Ovary (tissue), 9 donors: Measurements from ENCODE around the gene PHF21A. TPM values are rescaled to one million over a fixed set of nuclear protein-coding genes. Genes with fewer than 3 reads are reported as not detected.

Experiments used
- DNase-seq, 5 donors: peaks; one replicate each; pipeline ENCODE4 v3.0.0-alpha.2; 2019 to 2020
- H3K27ac ChIP-seq, 2 donors: fragments of 200-600 bp; one replicate each; pipeline versions ENCODE4 v1.5.1 to v1.8.0; 2019 to 2022
- H3K27me3 ChIP-seq: fragments of 200-600 bp; one replicate; pipeline ENCODE4 v1.8.0; 2022
- H3K36me3 ChIP-seq: fragments of 200-600 bp; sonication (generic); one replicate; pipeline ENCODE4 v1.5.1; 2019
- H3K4me1 ChIP-seq: one replicate; pipeline ENCODE4 v1.8.1; 2013; ENCODE audit warnings: mild to moderate bottlenecking, moderate library complexity; ENCODE audit not compliant: insufficient read depth
- H3K4me3 ChIP-seq: fragments of 200-600 bp; sonication (generic); one replicate; pipeline ENCODE4 v1.5.1; 2017
- H3K9me3 ChIP-seq, 2 donors: fragments of 200-600 bp in 1 of 2; sonication (generic) in 1 of 2; one replicate each; pipeline versions ENCODE4 v1.5.1 to v1.8.1; 2013 to 2019; ENCODE audit warnings: mild to moderate bottlenecking in 1 of 2, moderate library complexity in 1 of 2
- EP300 ChIP-seq: sonication (generic); formaldehyde crosslinking; IDR thresholded peaks from one replicate; pipeline ENCODE4 v1.6.1; 2017; ENCODE audit warnings: antibody characterized with exemption
- POLR2A ChIP-seq: fragments of 450-650 bp; IDR thresholded peaks from one replicate; pipeline ENCODE4 v1.6.1; 2017; ENCODE audit warnings: antibody characterized with exemption, mild to moderate bottlenecking, moderate library complexity
- WGBS, 3 donors: extraction: QIAGEN DNeasy Blood & Tissue Kit in 1 of 3; methylation state at CpG; one replicate each; pipeline versions ENCODE4 v1.1.5 to v1.1.7; 2013 to 2017; 5-methylcytosine and 5-hydroxymethylcytosine counted together
- intact Hi-C, 4 donors: fragments of 100-400 bp; cut with DNase I; formaldehyde crosslinking; loops; one replicate each; pipeline versions ENCODE4 v1.11.0 to v1.15.1; 2022 to 2023
- polyA plus RNA-seq, 2 donors: library from polyadenylated mRNA; stranded (reverse); fragments of 200-250 nt in 1 of 2; fragments of 350-450 nt in 1 of 2; fragmentation: Illumina TruSeq in 1 of 2; extraction: RNeasy Lipid Tissue Mini Kit (QIAGEN cat#74804) in 1 of 2; gene quantifications; one replicate each; pipeline ENCODE4 v1.2.3, GENCODE V29; 2013 to 2014
- total RNA-seq, 7 donors: library from RNA; depleted of rRNA in 2 of 7; stranded (reverse); fragments of >200 nt in 2 of 7; fragmentation: NEBNext Ultra II Directional in 3 of 7; extraction: Animal tissue kit (Norgen Biotek cat#: 25700) in 3 of 7; gene quantifications; one replicate each; pipeline versions ENCODE4 v1.1.0 to v1.2.4, GENCODE V29; 2016 to 2023
- TF ChIP-seq, protein P1 (sequence below), 3 donors: fragments of 450-650 bp in 2 of 3; fragments of 200-600 bp in 1 of 3; IDR thresholded peaks; one replicate each; pipeline versions ENCODE4 v1.5.1 to v1.8.0; 2016 to 2022; ENCODE audit warnings: antibody characterized with exemption in 3 of 3, mild to moderate bottlenecking in 1 of 3
- donor health status: DM: no; HTN: no; CAD: no; lungs with moderate emphysema.
- donor health status: DM: no; HTN: no; CAD: no.
- donor health status: Bipolar disorder and iron deficiency.
- donor health status: DM: yes; HTN: yes; CAD: no.
- donor health status: DM: no; HTN: no; CAD: no.
- donor health status: DM: yes; HTN: yes; CAD: no.

PHF21A gene
- total and polyA plus RNA-seq, 9 donors: 20.6 to 76.0 (median 58.2) TPM

DNA sequence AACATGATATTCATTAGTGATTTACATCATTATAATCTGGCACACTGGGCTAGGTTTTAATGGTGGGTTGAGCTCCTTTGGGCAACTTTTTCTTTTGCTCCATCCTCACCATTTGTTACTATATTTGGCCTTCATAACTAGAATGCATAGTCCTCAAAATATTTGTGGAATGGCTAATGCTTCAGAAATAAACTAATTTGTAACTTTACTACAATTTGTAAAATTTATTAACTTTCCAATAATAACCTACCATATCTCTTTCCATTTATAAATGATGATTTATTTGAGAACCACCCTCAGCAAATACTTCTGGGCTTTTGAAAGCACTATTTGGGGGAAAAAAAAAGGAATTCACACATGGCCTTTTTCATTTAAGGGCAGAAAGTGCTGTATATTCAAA, 119.1 kb downstream of the PHF21A start:
- intact Hi-C loops: loop anchor here in 1 of 4 donors (5.0 kb wide), 1 partner anchor 35 kb away; no protein-coding TSS in a partner anchor
- no peak for DNase-seq
- Histone ChIP-seq H3K27ac (no peak overlapping the region), H3K27me3 (no peaks in the 10 kb centered on the region), H3K4me1 (no peaks in the 10 kb centered on the region), H3K36me3 (no peaks in the 10 kb centered on the region), H3K4me3 (no peak overlapping the region), H3K9me3 (no peaks in the 10 kb centered on the region)
- TF ChIP-seq, protein P1, sequence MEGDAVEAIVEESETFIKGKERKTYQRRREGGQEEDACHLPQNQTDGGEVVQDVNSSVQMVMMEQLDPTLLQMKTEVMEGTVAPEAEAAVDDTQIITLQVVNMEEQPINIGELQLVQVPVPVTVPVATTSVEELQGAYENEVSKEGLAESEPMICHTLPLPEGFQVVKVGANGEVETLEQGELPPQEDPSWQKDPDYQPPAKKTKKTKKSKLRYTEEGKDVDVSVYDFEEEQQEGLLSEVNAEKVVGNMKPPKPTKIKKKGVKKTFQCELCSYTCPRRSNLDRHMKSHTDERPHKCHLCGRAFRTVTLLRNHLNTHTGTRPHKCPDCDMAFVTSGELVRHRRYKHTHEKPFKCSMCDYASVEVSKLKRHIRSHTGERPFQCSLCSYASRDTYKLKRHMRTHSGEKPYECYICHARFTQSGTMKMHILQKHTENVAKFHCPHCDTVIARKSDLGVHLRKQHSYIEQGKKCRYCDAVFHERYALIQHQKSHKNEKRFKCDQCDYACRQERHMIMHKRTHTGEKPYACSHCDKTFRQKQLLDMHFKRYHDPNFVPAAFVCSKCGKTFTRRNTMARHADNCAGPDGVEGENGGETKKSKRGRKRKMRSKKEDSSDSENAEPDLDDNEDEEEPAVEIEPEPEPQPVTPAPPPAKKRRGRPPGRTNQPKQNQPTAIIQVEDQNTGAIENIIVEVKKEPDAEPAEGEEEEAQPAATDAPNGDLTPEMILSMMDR (IDR thresholded peaks at IDR 0.05): no peak

GRCh38 chr11:46001448-46001914, 119.8 kb downstream of the PHF21A start:
- no peaks in the 10 kb centered on the region for H3K9me3 ChIP-seq
- no peak for DNase-seq
- H3K4me1 ChIP-seq: no peaks in the 10 kb centered on the region
- H3K27ac ChIP-seq: no peak overlapping the region
- intact Hi-C loops: loop anchor here in 1 of 4 donors (5.0 kb wide), 1 partner anchor 34 kb away; no protein-coding TSS in a partner anchor
- H3K4me3 ChIP-seq: no peak overlapping the region
- H3K36me3 ChIP-seq: no peaks in the 10 kb centered on the region
- WGBS, 3 donors: 10 to 23% (median 15%) methylated on average over 3 of the region's 3 CpGs
- no peak for TF ChIP-seq POLR2A
- no peak for TF ChIP-seq EP300
- TF ChIP-seq, protein P1 (IDR thresholded peaks at IDR 0.05): no peak
- no peaks in the 10 kb centered on the region for H3K27me3 ChIP-seq

GRCh38 chr11:45997599-45997998, 123.7 kb downstream of the PHF21A start:
- Histone ChIP-seq H3K9me3 (no peaks in the 10 kb centered on the region), H3K36me3 (no peaks in the 10 kb centered on the region), H3K4me3 (no peak overlapping the region), H3K27ac (no peak overlapping the region), H3K4me1 (no peaks in the 10 kb centered on the region), H3K27me3 (no peaks in the 10 kb centered on the region)
- no peak for TF ChIP-seq POLR2A
- TF ChIP-seq, protein P1 (IDR thresholded peaks at IDR 0.05): no peak
- DNase-seq: no peak
- intact Hi-C loops: no loop called here
- WGBS, 3 donors: 60 to 75% (median 68%) methylated on average over 4 of the region's 4 CpGs

DNA sequence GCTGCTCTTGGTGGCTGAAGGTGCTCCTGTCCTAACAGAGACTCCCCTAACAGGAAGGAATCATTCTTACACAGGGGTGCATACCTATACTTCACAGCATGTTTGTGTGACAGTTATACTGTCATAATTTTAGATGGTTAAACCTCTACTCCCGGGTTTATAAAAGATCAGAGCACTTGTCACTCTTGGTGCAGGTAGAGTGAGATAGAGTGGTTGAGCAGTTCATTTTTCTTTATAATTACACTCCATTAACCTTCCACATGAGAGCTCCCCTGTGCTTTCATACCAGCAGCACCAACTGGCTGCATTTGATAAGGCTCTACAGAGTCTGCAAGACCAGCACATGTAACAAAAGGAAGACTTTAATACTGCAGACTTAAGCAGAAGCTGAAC, 125.9 kb downstream of the PHF21A start:
- no peaks in the 10 kb centered on the region for H3K27me3 ChIP-seq
- no peak for DNase-seq
- peaks cover under 1% of the 10 kb centered on the region for H3K4me1 ChIP-seq
- no peak overlapping the region for H3K27ac ChIP-seq
- WGBS, 3 donors: 68 to 91% (median 87%) methylated on average over 1 of the region's 1 CpG
- H3K9me3 ChIP-seq: no peaks in the 10 kb centered on the region
- no peaks in the 10 kb centered on the region for H3K36me3 ChIP-seq
- TF ChIP-seq POLR2A (no peak), EP300 (no peak)
- TF ChIP-seq, protein P1 (IDR thresholded peaks at IDR 0.05): no peak
- intact Hi-C loops: no loop called here
- H3K4me3 ChIP-seq: no peak overlapping the region
